HCT116 (cell line): ENCODE measurements around the gene IFT88.

Experiments
- CEBPB ChIP-seq: IDR thresholded peaks from 2 replicates; pipeline ENCODE4 v1.6.1; 2012; ENCODE audit warnings: low read depth
- EZH2 ChIP-seq: fragments of 200-600 bp; sonication (generic); IDR thresholded peaks from 2 replicates; pipeline ENCODE4 v1.6.1; 2017; ENCODE audit warnings: antibody characterized with exemption, mixed run types
- POLR2A ChIP-seq: IDR thresholded peaks from 2 replicates; pipeline ENCODE4 v1.7.0; 2011; ENCODE audit warnings: borderline replicate concordance; ENCODE audit not compliant: insufficient read depth, insufficient read length; ENCODE audit errors: extremely low read depth
- RAD21 ChIP-seq: IDR thresholded peaks from 2 replicates; pipeline ENCODE4 v1.6.1; 2012; ENCODE audit warnings: low read depth, mild to moderate bottlenecking
- SP1 ChIP-seq: IDR thresholded peaks from 2 replicates; pipeline ENCODE4 v1.6.1; 2012; ENCODE audit warnings: low read depth
- YY1 ChIP-seq: IDR thresholded peaks from 2 replicates; pipeline ENCODE4 v1.6.1; 2011; ENCODE audit warnings: low read length, low read depth, moderate library complexity, mild to moderate bottlenecking; ENCODE audit not compliant: insufficient replicate concordance; ENCODE audit errors: extremely low read depth
- ZFX ChIP-seq: fragments of 450-650 bp; IDR thresholded peaks from 2 replicates; pipeline ENCODE4 v1.6.1; 2017
- TF ChIP-seq, protein P1 (sequence below), 3 experiments: fragments of 200-600 bp in 1 of 3; sonication (generic) in 1 of 3; IDR thresholded peaks in 2 of 3; conservative IDR thresholded peaks in 1 of 3; 2 replicates each; pipeline ENCODE4 v1.5.1; 2012 to 2017; ENCODE audit warnings: low read depth in 2 of 3, low read length in 2 of 3, antibody characterized with exemption in 1 of 3, borderline replicate concordance in 1 of 3, control low read depth in 1 of 3, mild to moderate bottlenecking in 1 of 3, mixed read lengths in 1 of 3, mixed run types in 1 of 3, moderate library complexity in 1 of 3; ENCODE audit not compliant: insufficient read depth in 1 of 3

DNA sequence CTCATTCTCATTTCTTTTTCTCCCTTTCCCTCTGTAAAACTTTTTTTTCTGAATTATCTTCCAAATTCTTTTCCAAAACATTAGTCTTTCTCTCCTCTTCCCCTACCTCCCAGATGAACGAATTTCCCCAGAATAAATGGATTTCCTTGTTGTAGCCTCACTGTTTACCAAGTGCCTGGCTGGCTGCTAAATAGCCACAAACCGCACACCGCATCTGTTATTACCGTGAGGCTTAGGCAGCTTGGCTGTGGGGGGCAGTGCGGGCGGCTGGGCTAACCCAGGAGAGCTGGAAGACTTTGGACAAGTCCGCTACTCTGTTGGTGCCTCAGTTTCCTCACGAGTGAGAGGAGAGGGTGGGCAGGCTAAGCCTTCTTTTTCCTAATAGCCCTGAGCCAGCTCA, 147.2 kb downstream of the IFT88 start:
- TF ChIP-seq YY1 (no peak), POLR2A (no peak), SP1 (no peak), RAD21 (no peak), EZH2 (no peak), CEBPB (no peak), ZFX (no peak)
- TF ChIP-seq, protein P1, sequence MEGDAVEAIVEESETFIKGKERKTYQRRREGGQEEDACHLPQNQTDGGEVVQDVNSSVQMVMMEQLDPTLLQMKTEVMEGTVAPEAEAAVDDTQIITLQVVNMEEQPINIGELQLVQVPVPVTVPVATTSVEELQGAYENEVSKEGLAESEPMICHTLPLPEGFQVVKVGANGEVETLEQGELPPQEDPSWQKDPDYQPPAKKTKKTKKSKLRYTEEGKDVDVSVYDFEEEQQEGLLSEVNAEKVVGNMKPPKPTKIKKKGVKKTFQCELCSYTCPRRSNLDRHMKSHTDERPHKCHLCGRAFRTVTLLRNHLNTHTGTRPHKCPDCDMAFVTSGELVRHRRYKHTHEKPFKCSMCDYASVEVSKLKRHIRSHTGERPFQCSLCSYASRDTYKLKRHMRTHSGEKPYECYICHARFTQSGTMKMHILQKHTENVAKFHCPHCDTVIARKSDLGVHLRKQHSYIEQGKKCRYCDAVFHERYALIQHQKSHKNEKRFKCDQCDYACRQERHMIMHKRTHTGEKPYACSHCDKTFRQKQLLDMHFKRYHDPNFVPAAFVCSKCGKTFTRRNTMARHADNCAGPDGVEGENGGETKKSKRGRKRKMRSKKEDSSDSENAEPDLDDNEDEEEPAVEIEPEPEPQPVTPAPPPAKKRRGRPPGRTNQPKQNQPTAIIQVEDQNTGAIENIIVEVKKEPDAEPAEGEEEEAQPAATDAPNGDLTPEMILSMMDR (IDR thresholded peaks at IDR 0.05 in 2 of 3, conservative IDR thresholded peaks at IDR 0.05 in 1 of 3; ENCODE audit: borderline replicate concordance in 1 of 3, insufficient read depth in 1 of 3, low read depth in 2 of 3, low read length in 2 of 3), result no peak
